HG03378 (cell line): ENCODE results near the gene CA10.
A peak's percentile ranks its signal among the peaks of the same experiment; 100 is the strongest.

ENCODE experiments used
- ATAC-seq: cut with Tn5 transposase; IDR thresholded peaks from one replicate; pipeline ENCODE4 v1.9.1; 2021; ENCODE audit warnings: mild to moderate bottlenecking, moderate library complexity; ENCODE audit not compliant: unreplicated experiment

Gene CA10

GRCh38 chr17:52147872-52148271 lies 10.6 kb downstream of the CA10 start:
- peak; percentile 47 for ATAC-seq

GRCh38 chr17:52147431-52147830 lies 11.1 kb downstream of the CA10 start:
- ATAC-seq, result no peak

GRCh38 chr17:52145476-52145875 lies 13.0 kb downstream of the CA10 start:
- ATAC-seq, result no peak

- no peak for ATAC-seq
These were observed 15.0 kb downstream of the CA10 start for GRCh38 chr17:52143542-52143941.

- ATAC-seq, result no peak
These were observed 17.9 kb downstream of the CA10 start for GRCh38 chr17:52140601-52141000.

GRCh38 chr17:52138752-52139151 lies 19.8 kb downstream of the CA10 start:
- ATAC-seq, result no peak

GRCh38 chr17:52138350-52138749 lies 20.2 kb downstream of the CA10 start:
- ATAC-seq, result no peak

GRCh38 chr17:52136166-52136565 lies 22.3 kb downstream of the CA10 start:
- ATAC-seq, result no peak

GRCh38 chr17:52134641-52135040 lies 23.9 kb downstream of the CA10 start:
- ATAC-seq, result no peak

- no peak for ATAC-seq
These were observed 29.8 kb downstream of the CA10 start for GRCh38 chr17:52128721-52129120.

GRCh38 chr17:52124993-52125392 lies 33.5 kb downstream of the CA10 start:
- ATAC-seq, result no peak

- ATAC-seq, result no peak
These were observed 34.0 kb downstream of the CA10 start for GRCh38 chr17:52124561-52124960.

- no peak for ATAC-seq
These were observed 38.0 kb downstream of the CA10 start for GRCh38 chr17:52120465-52120864.

- ATAC-seq, result no peak
These were observed 47.5 kb downstream of the CA10 start for GRCh38 chr17:52110923-52111581.

GRCh38 chr17:52106638-52107261 lies 51.8 kb downstream of the CA10 start:
- ATAC-seq, result peak; percentile 61

GRCh38 chr17:52106072-52106471 lies 52.4 kb downstream of the CA10 start:
- no peak for ATAC-seq

- ATAC-seq, result no peak
These were observed 52.9 kb downstream of the CA10 start for GRCh38 chr17:52105591-52105990.

GRCh38 chr17:52096056-52096455 lies 62.5 kb downstream of the CA10 start:
- ATAC-seq, result no peak

- ATAC-seq, result no peak
These were observed 74.3 kb downstream of the CA10 start for GRCh38 chr17:52084176-52084575.

GRCh38 chr17:52079496-52079895 lies 79.0 kb downstream of the CA10 start:
- no peak for ATAC-seq

GRCh38 chr17:52071712-52072111 lies 86.8 kb downstream of the CA10 start:
- ATAC-seq, result no peak

- ATAC-seq, result no peak
These were observed 93.7 kb downstream of the CA10 start for GRCh38 chr17:52064791-52065211.

GRCh38 chr17:52049496-52049895 lies 109.0 kb downstream of the CA10 start:
- no peak for ATAC-seq
